CD4-positive, alpha-beta T cell treated with Interferon alpha-2 for 1 hour (primary cell): ENCODE measurements around the gene ESPNL.

Source experiments
- DNase-seq, 2 donors: peaks; one replicate each; pipeline ENCODE4 v3.0.0-alpha.2; 2020 to 2022

ESPNL gene

DNA sequence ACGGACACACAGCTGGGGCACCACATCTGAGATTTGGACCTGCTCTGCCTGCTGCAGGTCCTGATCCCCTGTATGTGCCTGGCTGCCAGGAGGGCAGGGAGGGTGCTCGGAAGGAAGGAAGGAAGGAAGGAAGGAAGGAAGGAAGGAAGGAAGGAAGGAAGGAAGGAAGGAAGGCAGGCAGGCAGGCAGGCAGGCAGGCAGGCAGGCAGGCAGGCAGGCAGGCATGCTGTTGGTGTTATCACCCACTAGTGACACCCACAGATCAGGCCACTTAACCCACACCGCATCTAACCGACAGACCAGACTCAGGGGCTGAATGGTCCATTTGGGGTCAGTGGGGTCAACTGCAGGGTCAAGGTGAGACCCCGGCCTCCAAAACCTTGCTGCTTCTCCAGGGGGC, 44.1 kb downstream of the ESPNL start:
- DNase-seq: no peak

DNA sequence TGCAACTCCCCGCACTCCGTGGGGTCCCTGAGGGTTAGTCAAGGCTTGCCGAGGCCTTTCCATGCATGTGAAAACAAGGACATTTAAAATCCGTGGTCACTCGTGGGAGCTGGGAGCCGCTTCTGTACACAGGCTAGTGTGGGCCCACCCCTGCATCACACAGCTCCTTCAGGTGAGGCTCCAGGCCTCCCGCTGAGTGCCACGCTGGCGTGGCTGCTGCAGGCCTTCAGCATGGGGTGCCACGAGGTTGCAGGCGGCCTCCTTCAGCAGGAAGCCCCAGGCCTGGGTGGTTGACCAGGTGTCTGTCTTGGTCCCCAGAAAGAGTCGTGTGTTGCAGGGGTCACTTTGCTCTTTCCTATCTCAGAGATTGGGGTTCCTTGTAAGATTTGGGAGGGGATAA, 44.9 kb downstream of the ESPNL start:
- DNase-seq: no peak

DNA sequence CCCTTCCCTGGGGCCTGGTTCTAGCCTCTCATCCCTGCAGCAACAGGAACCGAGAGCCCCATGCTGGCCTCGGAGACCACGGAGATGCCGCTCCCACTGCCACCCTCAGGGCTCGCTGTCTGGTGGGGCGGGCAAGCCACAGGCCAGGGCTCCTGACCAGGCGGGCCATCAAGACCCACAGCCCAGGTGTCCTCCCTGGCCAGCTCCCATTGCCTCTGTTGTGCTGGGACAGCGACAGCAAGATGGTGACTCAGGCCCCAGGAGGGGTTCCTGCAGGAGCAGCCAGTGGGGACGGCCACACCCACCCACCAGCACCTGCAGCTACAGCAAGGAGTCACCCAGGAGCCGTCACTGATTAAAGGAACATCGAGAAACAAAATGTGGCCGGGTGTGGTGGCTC, 45.7 kb downstream of the ESPNL start:
- DNase-seq: no peak

DNA sequence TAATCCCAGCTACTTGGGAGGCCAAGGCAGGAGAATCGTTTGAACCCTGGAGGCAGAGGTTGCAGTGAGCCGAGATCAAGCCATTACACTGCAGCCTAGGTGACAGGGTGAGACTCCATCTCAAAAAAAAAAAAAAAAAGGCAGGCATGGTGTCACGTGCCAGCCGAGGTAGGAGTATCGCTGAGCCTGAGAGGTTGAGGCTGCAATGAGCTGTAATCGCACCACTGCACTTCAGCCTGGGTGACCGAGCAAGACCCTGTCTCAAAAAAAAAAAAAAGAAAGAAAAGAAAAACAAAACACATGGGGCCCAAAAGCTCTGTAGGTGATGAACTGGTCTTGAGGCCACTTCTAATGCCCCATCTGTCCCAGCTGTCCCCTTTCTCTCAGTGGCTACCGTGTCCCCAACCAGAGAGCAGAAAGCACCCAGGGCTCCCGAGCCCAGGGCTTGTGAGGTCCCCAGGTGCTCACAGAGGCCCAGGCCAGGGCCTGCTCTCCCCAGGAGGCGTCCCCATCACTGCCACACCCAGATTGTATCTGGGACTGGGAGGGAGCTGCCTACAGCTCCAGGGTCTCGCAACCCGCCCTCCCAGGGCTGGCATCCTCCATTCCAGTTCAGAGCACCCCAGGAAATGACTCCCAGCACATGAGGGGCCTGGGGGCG, 46.9 kb downstream of the ESPNL start:
- DNase-seq: no peak

DNA sequence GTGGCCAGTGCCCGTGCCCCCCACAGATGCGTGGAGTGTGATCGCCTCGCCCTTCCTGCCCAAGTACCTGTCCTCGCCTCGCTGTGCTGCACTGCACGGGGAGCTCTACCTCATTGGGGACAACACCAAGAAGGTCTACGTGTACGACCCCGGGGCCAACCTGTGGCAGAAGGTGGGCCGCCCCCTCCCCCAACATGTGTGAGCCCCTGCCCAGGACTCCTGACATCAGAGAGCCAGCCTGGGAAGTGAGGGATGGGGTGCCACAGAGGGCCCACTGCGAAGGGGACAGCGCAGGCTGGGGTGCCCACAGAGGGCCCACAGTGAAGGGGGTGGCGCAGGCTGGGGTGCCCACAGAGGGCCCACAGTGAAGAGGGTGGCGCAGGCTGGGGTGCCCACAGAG, 48.8 kb downstream of the ESPNL start:
- DNase-seq: no peak

DNA sequence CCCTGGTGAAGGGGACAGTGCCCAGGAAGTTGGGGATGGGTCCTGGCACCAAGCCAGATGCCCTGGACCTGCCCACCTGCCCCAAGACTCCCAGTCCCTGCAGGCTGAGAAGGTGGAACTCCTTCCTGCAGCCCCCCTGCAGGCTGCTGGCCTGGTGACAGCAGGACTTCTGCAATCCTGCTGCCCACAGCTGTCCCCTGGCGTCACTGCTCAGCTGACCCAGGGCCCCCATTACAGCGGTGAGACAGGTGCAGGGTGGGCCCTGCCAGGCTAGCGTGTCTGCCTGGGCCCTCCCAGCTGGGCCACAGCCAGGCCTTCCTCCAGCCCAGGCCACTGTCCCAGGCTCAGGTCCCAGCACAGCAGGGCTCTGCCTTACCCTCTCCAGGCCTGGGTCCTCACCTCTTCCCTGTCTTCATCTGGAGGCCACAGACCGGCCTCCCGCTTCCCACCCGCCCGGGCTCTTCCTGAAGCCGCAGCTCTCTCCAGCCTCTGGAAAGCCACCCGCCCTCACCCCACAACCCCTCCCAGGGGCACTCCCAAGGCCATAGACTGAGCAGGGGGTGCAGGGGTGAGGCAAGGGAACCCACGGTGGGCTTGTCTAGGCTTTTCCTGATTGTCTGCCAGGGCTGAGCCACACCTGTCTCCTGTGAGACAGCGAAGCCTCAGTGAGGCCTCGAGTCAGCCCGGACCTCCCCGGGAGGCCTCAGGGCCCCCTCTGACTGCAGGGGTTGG, 49.9 kb downstream of the ESPNL start:
- no peak for DNase-seq

DNA sequence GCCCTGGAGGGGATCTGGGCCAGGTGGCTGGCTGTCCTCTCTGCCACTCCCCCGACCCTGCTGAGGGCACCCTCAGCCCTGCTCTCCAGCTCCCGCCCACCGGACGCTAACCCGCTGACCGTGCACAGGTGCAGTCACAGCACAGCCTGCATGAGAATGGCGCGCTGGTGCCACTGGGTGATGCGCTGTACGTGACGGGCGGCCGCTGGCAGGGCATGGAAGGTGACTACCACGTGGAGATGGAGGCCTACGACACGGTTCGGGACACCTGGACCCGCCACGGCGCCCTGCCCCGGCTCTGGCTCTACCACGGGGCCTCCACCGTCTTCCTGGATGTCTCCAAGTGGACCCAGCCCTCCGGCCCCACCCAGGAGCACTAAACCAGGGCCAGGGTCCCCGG, 50.5 kb downstream of the ESPNL start:
- no peak for DNase-seq

DNA sequence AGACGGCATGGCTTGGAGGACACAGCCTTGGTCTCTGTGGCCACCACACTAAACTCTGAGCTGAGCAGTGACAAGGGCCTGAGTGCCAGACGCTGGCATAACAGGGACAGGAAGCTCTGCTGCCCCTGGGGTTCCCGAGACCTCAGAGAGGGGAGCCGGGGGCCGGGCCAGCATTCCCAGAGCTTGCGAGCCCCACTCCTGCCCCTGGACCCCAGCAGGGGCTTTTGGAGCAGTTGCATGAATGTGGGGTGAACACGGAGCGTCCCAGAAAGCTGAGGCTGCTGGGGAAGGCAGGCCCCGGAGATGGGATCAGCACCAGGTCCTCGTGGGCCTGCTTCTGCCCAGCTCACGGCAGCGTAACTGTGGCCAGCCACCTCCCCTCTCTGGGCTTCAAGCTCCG, 51.1 kb downstream of the ESPNL start:
- DNase-seq: no peak

DNA sequence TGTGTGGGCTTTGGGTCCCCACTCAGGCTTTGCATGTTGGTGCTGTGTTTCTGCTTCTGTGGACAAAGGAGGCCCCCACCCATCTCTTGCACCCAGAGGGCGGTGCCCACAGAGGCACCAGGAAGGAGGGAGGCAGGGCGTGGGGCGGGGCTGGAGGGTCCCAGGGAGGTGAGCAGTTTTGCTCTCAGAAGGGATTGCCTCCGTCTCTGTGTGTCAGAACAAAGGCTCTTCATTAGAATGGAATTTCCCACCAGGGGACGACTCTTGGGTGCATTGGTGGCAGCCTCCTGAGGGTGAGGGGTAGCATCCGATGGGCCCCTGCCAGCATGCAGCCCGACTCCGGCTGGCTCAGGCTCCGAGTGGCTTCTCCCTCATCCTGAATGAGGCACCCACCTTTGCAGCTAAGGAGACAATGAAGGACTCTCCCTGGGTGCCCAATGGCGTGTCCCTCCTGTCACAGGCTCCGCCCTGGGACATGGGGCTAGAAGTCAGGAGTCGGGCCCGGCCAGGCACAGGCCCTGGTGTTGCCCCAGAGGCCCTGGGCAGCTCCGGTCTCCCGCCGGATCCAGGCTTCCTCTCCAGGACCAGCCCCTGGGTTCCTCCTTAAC, 51.6 kb downstream of the ESPNL start:
- DNase-seq: no peak

DNA sequence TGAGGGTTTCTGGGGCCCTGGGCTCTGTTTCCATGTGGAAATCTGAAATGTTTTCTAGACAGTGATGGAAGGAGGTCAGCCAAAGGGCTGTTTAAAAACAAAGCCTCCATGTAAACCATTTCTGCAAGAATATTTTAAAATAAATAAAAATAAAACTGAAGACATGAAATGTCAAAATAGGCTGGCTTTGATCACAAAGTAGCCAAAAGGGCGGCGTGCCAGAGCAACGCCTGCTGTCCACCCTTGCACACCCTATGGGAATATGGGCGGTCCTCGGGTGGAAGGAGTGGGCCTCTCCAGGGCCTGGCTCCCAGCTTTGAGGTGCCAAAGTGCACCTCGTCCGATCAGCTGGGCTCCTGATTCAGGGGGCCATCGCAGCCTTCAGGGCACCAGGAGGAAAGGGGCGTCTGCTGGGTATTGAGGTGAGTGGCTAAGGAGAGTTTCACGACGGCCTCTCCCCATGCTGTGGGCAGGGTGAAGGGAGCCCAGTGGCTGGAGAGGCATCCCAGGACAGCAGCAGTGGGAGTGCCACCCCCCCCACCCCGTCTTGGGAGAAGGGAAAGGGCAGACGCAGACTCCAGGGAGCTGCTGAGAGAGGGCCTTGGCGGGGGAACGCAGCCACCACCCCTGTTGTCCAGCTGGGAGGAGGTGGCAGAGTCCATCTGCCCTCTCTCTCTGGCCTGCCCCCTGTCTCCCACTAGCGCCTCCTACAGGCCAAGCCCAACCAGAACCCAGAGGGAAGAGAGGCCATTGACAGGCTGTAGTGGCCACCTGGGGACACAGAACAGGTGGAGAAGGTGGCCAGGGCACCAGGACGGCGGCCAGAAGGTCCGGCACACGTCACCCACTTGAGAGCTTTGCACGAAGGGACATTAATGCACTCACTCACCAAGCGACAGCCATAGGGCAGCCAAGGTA, 52.9 kb downstream of the ESPNL start:
- no peak for DNase-seq

DNA sequence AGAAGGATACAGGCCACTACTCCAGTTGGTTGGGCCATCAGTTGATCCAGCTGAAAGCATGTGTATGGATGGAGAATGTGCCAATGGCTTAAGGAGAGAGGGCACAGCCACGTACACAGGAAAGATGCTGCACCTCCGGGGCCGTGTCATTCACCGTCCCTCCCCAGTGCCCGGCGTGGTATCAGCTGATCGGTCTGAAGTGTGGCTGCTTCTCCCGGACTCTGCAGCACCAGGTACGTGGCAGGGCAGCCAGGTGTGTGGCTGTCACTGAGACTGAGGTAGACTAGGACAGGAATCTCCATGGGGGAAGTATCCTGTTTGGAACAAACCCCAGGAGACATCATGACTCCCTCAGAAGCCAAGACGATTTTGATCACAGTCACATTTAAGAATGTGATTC, 54.4 kb downstream of the ESPNL start:
- DNase-seq: no peak

DNA sequence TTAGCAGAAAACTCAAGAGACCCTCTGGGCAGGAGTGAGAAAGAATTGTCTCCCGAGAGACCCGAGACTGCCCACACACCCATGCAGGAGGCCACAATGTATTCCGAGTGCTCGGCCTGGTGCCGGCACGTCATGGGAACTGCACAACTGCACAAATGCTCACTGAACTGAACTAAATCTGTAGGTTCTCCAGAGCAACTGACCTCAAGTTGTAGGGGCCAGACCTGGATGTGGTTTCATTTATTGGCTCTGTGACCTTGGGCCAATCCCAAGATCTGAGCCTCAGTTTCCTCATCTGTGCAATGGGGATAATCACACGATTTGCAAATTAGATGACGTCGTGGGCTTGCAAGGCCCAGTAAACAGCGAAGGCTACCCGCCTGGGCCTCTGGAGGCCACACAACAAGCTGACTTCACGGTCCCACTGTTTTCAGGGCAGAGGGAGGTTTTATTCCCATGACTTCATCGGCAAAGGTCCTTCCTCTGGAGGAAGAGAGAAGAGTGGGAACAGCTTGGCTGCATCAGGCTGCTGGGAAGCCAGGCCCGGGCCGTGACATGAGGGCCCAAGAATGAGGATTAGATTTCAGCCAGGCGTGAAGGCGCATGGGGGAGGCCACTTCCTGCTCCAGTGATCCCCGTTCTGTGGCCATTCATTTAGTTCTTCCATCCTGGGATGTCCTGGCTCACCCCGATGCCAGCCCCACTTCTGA, 55.1 kb downstream of the ESPNL start:
- no peak for DNase-seq

DNA sequence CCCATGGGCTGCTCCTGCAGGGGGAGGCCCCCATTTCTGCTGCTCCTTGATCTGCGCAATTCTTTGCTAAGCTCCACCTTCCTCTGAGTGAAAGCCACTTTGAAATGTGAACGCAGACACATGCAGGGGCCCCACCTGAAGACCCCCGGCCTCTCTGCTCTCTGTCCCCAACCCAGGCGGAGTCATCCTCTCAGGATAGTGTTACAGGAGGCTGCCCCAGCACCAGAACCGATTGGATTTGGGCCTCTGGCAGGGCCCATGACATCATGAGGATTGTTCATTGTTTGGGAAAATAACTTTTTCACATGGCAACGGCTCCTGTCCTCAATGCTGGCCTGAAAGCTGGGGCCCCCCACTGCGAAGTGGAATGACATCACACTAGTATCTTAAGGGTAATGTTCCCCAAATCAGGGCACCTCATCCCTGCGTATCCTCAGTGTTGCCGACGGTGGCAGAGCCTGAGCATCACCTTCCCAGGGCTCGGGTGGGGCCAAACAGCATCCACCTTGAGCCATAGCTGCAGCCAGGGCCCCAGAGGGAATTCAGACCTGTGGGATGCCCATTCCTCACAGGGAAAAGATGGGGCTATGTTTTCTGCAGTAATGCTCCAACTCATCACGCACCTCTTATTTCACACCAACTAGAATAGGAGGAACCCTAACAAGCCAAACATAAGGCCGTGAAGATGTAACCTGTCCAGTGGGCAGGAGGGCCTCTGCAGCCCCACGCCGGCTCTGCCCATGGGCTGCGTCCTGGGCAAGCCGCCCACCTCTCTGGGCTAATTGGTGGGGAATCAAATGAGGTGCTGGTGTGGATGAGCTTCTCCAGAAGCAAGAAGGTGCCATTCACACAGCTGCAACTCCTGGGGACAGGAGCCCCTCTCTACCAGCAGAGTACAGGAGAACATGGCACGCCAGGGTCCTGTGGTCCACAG, 55.9 kb downstream of the ESPNL start:
- DNase-seq: no peak

DNA sequence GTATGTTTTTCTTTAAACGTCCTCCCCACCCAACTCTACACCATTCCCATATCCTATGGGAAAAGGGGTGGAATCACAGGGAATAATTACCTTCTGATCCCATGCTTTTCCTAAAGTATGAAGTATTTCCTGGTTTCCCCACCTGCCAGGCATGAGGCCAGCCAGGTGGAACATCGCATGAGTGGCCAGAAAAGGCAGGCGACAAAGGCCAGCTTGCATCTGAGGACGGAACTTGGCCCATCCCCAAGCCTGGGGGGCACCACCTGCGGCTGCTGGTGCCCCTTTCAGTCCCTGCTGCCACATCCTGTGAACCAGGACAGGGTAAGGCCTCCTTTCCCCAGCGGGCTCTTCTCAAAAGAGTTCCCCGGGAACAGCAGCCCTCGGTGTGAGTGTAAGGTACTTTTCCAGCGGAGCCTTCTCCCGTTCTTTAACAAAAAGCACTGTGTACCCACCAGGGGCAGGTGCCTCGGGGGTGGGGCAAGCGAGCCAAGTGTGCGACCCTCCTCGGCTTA, 57.4 kb downstream of the ESPNL start:
- no peak for DNase-seq

DNA sequence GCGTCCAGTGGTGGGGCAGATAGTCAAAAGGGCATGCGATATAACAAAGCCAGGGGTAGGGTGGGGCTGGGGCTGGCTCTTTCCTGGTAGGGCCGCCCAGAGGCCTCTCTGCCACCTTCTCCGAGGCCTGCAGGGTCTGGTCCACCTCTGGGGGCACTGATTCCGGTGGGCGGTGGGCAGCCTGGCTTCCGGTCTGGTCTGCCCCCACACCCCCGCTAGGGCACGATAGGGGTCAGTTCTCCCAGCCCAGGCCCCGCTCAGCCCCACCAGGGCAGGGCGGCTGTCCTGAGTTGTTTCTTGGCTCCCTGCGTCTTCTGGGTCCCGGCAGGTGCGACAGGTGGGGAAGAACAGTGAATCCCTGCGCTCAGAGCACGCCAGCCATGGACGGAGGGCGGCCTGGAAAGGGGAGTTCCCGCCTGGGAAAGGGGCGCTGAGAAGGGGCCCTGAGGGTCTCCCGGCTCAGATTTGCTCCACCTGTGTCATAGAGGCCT, 57.9 kb downstream of the ESPNL start:
- no peak for DNase-seq

DNA sequence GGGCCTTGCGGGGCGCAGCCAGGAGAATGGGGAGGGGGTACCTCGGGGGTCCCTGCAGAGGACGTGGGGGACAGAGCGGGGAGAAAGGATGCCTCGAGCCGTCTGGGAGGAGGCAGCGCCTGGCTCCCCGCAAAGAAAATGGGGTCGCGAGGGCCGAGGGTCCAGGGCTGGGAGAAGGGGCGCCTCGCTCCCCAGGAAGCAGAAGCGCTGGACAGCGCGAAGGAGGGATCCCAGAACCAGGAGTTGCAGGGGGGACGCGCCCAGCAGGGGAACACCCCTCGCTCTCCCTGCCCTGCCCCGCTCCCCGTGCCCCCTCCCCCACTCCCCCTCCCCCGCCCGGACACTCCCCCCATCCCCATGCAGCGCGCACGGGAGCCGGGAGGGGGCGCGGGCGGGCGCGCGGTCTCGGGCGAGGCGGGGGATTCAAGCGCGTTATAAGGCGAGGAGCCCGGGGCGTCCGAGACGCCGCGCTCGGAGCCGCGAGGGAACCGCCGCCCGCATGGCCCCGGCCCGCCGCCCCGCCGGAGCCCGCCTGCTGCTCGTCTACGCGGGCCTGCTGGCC, 58.5 kb downstream of the ESPNL start, which contains the start of gene ERFE:
Gene ERFE, plus strand, starts transcription at position 462 of the 562 bp plus-strand sequence. Its CDS starts 38 bp downstream, at position 500.
- peak; percentile 28 to 46 for DNase-seq

DNA sequence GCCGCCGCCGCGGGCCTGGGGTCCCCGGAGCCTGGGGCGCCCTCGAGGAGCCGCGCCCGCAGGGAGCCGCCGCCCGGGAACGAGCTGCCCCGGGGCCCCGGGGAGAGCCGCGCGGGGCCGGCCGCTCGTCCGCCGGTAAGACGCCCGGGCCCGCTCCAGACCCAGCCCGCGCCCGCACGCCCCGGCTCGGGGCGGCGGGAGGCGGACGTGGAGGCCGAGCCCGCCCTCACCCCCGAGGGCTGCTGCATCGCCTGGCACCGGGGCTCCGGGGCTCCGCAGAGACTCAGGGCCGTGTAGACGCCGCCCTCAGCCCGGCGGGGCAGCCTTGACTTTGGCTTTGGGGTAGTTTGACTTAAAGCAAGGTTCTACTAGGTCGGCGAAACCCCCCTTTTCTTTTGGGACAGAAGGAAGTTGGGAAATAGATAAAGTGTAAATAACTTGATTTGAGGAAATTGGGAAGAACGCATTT, 59.0 kb downstream of the ESPNL start:
- DNase-seq: no peak

DNA sequence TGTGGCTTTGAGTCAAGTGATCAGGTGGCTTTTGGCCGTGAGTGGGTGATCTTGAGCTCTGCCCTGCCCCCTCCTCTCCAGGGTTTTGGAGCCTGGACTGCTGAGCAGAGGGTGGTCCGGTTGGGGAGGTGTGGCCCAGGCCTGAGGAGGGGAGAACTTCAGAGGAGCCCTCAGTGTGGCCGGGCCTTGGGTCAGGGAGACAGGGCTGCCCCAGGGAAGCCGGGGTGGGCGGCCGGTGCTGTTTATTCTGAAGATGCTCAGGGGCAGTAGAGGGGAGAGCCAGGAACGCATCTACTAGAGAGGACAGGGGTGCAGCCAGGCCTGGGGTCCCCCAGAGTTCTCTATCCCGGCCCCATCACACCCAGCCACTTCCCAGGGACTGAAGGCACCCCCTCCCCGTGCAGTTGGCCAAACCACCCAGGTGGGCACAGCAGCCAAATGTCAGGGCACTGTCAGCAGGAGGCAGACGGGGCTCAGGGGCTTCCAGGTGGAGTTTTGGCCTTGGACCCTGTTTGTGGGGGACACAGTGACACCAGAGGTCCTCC, 59.6 kb downstream of the ESPNL start:
- DNase-seq: no peak

DNA sequence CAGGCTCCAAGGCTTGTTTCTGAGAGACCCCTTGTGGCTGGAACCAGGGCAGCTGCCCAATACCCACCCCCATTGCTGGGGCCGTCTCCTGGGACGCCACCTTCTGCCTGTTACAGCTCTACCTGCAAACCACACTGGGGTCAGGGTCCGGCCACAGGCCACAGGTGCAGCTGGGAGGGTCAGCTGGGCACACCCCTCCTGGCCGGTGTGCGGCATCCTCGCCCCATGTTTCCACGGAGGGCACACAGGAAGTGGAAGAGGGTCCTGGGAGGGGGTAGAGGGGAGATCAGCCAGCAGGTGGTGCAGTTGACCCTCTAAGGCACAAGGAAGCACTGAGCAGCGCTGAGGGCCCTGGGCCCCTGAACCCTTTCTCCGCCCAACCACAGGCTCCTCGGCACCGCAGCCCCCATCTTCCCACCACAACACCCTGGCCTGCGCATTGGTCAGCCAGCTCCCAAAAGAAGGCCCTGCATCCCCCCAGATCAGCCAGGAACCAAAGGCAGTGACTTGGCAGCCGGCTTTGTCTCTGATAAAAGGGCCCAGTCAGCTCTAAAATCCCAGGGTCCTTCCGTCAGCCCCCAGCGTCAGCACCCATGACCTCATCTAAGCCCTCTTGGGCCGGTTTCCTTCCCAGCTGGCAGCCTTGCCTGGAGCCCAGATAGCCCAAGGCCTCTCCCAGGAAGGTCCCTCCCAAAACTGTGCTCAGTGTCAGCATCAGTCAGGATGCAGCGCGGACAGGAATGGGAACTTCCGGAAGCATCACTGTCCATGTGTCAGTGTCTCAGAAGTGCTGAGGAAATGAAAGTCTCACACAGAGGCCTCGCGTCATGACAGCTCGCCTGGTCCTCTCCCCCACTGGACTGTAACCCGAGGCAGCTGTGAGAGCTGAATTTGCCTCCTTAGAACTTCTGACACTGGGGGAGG, 60.3 kb downstream of the ESPNL start:
- no peak for DNase-seq
